ENCODE data around the gene LANCL2.
"Not testable (repeated sequence)": the region's sequence is repeated elsewhere in the genome, so short reads cannot be mapped to it uniquely, and the experiment has no call there.

The LANCL2 gene

GRCh38 chr7:55405856-55406541 lies 40.9 kb downstream of the LANCL2 start:
- DNase-seq (ENCODE audit: low spot score) = no peak

DNA sequence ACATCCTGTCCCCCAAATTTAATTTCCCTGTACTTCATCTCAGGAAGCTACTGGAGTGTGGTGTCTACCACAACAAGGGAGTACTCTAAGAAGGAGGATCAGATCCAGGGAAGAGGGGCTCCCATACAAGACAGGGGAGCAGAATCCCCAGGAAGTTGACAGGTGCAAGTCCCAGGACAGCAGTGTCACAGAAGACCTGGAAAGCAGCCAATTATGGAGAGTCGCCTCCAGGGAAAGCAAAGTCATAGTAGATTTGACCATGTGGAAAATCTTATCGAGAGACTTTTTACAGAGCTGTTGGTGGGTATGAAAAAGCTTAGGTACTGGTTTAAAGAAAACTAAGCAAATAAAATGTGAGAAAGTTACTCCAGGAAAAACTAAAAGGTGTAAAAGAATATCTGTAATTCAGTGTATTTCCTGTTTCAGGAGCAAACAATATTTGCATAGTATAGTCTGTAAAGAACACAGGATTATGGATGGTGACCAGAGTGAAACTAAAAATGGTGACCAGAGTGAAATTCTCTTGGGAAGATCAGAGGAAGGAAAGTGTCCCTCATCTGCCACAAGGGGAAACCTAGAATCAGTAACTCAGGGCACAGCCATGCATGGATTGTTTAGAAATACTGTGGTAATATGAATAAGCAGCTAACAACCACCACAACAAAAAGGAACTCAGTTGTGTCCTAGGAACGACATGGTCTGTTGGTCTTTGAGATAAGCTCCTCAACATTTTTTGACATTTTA lies 44.5 kb downstream of the LANCL2 start:
- DNase-seq (ENCODE audit: low spot score) = no peak

DNA sequence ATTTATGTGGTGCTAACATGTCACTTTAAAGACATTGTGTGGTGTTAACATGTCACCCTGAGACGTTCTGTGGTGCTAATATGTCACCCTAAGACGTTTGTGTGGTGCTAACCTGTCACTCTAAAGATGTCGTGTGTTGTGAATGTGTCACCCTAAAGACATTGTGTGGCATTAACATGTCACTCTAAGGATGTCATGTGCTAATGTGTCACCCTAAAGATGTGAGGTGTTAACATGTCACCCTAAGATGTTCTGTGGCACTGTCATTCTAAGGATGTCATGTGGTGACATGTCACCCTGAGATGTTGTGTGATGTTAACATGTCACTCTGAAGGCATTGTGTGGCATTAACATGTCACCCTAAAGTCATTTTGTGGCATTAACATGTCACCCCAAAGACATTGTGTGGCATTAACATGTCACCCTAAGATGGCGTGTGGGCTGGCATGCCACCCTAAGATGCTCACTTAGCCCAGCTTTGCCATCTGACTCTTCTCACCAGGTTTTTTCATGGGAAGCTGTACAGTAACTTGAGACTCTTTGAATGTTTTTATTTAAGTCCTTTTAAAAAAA lies 45.6 kb downstream of the LANCL2 start:
- DNase-seq (ENCODE audit: low spot score) = no peak

GRCh38 chr7:55411844-55412243 lies 46.7 kb downstream of the LANCL2 start:
- no peak for DNase-seq (ENCODE audit: low spot score)

DNA sequence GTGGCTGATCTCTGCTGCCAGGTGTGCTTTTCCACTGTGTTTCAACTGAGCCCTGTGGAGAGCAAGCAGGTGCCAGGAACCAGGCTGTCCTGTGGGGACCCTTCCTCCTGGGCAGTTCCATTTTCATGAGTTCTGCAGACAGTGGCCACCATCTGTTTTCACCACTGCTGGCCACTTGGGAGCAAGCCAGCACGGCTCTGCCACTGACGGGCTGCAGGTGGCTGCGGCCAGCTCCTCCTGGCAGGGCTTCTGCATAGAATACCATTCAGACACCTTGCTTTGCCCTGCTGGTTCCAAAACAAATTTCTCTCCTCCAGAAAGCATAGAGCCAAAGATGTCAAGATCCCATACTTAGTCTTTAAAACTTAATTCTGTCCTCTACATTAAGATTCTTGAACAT lies 48.3 kb downstream of the LANCL2 start:
- DNase-seq (ENCODE audit: low spot score) = no peak

DNA sequence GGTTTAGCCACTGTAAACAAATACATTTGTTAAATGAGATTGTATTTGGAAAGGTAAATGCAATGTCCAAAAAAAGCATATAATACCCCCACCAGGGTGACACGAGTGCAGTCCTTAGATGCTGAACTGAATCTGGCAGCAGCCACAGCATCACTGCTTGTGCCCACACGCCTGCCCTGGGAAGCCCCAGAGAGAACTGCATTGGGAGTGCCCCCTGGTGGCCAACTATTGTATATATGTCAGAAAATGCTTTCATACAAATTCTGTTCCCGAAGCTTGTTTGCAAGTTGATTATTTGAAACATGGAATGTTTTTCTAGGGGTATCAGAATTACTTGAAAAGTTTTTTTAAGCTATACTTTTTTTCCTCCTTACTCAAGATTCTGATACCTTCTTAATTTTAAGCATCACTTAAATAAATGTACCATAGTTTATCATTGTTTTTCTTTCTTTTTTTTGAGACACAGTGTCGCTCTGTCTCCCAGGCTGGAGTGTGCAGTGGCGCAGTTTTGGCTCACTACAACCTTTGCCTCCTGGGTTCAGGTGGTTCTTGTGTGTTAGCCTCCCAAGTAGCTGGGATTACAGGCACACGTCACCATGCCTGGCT lies 50.1 kb downstream of the LANCL2 start:
- peak; percentile 87 for DNase-seq (ENCODE audit: low spot score)

DNA sequence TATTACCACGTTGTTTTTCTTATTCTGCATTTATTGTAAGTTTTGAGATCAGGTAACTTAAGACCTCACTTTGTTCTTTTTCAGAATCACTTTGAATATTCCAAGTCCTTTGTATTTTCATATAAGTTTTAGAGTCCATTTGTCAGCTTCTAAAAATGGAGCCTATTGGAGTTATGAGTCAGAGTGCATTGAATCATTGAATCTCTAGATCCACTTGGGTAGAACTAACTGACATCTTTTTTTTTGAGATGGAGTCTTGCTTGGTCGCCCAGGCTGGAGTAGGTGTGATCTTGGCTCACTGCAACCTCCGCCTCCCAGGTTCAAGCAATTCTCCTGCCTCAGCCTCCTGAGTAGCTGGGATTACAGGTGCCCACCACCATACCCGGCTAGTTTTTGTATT lies 52.3 kb downstream of the LANCL2 start:
- DNase-seq (ENCODE audit: low spot score) = not testable (repeated sequence)

- DNase-seq (ENCODE audit: low spot score) = no peak
These were observed 55.4 kb downstream of the LANCL2 start for GRCh38 chr7:55420530-55420929.

DNA sequence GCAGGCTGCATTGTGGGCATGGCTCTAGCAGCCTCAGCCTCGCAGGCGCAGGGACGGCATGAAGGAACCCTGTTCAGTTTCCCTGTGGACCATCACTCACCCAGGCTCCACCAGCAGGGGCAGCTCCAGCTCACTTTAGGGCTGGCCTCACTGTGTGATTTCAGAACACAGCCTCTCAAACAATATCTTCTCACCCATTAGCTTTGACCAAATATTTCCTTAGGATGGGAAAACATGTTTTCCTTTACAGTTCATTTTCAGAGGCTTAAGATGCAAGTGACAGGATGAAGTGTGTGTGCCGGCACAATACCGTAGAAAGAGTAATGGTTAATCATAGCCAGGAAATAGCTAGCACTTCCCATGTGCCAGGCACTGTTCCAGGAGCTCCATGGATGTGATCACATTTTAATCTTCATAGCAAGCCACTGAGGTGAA lies 58.2 kb downstream of the LANCL2 start:
- DNase-seq (ENCODE audit: low spot score) = no peak

GRCh38 chr7:55423891-55424290 lies 58.8 kb downstream of the LANCL2 start:
- no peak for DNase-seq (ENCODE audit: low spot score)

- no peak for DNase-seq (ENCODE audit: low spot score)
These were observed 60.1 kb downstream of the LANCL2 start for GRCh38 chr7:55425141-55425752.

DNA sequence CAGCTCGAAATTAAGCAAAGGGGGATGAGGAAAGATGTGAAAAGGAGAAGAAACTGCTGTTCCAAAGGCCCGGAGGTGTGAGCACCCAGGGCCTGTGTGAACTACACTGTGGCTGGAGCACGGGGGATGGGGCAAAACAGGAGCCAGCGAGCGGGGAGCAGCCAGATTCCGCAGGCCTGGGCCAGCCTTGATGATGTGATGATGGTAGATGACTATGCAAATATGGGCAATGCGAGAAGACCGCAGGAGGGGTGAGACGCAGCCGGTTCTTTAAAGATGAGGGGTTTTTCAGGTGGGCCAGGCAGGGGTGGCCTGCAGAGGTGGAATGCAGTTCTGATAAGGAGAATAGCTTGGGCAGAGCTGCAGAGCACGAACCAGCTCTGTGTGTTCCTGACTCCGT lies 61.5 kb downstream of the LANCL2 start:
- no peak for DNase-seq (ENCODE audit: low spot score)

DNA sequence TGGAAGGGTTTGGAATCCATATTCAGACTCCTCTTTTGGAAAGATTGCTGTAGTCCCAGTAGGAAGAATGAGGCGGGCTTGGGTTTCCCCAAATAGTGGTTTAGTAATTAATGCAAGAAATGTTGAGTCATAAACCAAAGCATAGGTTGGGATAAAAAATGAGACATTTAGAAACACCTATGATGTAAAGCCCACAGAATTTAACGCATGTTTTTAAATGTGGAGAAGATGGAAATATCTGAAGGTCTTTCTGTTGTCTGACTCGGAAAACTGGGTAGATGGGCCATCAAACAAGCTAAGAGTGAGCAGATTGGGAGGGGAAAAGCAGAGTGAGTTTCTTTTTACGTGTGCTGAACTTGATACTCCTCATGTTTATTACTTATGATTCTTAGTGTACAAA lies 62.2 kb downstream of the LANCL2 start:
- DNase-seq (ENCODE audit: low spot score) = no peak

GRCh38 chr7:55427800-55428199 lies 62.7 kb downstream of the LANCL2 start:
- no peak for DNase-seq (ENCODE audit: low spot score)

DNA sequence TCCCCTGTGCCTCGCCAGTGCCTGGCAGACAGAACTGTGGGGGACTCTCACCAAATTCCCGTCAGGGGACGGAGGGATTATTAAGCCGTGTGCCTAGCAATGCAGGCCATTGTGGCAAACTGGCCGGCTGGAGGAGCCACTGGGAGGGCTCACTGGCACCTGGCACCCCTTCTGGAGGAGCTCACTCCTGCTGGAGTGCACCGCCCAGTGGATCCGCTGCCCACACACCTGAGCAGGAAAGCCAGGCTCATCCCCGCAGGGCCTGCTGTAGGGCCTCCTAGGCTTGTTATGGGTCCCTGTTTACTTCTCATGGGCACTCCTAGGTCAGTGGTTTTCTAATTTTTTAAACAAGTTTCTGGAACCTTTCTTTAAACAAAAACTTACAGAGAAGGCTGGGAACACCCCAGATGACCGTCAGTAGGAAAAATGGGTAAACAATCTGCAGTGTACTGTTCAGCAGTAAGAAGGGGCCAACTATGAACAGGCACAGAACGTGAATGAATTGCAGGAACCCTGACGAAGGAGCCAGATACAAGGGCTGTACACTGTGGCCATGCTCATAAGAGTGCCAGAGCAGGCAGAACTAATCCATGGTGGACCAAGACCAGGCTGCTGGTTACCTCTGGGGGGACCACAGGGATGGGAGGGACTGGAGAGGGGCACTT lies 64.8 kb downstream of the LANCL2 start:
- DNase-seq (ENCODE audit: low spot score) = no peak

DNA sequence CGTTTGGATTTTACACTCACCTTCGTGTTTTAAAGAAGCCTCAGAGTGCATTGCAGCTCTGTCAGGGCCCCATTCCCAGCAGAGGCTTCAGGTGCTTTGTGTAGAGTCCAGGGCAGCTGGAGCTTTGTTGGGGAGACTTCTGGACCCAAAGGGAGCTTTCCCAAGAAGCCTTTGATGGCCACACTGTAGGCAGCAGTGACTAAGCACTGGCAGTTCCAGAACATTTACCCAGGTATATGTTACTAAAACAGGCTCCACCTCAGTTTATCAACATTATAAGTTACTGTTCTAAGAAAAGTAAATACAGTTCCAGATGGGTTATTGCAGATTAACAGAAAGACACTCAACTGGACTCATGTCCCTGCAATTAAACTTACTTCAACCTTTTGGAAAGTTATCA lies 66.8 kb downstream of the LANCL2 start:
- DNase-seq (ENCODE audit: low spot score) = no peak

DNA sequence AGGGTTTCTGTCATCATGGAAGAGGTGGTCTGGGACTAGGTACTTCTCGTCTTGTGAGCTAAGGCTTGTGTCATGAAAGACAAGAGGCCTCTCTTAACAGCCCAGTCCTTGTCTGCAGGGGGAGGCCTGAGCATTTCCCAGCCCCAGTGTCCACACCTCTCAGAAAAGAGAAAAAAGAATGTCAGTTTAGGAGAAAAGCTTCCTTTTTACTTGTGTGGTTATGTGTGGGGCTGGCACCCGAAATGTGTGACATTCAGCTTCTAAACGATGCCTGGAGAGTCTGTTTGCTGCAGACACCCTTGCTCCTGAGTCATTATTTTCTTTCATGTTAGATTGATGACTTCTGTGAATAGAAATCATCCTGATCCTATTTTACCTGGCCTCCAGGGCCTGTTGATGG lies 67.4 kb downstream of the LANCL2 start:
- DNase-seq (ENCODE audit: low spot score) = no peak

DNA sequence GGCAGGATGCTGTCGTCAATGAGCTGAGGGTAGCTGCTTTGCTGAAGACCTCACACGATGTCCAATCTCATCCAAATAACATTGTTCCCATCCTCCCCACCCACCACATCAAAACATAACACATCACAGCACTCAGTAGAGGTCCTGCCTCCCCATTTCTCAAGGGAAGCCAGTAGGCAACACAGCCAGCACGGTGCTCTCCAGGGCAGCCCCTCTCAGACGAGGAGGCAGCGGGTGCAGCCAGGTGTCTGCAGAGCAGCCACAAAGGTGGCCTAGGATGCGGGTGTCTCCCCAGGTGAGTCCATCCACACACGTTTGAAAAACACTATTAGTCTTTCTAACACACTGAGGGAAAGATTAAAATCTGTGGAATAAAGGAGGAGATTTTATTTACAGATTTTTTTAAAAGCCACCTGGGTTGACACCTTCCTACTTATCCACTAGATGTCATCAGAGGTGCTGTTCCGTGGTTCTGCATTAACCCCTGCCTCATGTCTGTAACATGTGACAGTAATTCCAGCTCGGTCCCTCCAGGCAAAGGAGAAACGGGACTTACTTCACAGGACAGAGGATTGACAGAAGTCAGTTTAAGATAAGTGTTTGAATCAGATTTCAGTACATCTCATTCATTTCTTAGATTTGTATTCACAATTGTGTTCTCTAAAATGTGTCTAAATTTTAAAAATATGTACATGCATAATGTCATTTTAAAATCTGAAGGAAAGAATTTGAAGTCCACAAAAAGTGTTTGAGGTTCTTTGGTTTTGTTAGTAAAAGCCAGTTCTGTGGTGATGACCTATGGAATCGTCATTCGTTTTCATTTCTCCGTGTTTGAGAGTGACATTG lies 68.0 kb downstream of the LANCL2 start:
- DNase-seq (ENCODE audit: low spot score) = peak; percentile 70

GRCh38 chr7:55435466-55435865 lies 70.3 kb downstream of the LANCL2 start:
- DNase-seq (ENCODE audit: low spot score) = no peak

GRCh38 chr7:55436457-55436856 lies 71.3 kb downstream of the LANCL2 start:
- DNase-seq (ENCODE audit: low spot score) = no peak

DNA sequence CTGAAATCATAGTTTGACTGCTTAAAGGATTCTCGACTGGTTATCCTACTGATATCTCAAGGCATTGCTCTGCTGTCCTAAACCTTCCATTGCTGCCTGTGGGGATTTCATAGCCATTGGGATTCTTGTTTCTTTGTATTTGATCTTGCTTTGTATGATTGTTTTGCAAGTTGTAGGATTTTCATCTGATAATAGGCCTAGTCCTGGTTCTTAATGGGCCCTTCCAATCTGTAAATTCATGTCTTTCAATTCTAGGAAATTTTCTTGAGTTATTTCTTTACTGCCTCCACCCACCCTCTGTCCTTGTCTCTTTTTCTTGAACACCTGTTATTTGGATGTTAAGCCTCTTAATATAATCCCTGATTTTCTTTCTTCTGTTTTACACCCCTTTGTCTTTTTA lies 72.2 kb downstream of the LANCL2 start:
- no peak for DNase-seq (ENCODE audit: low spot score)
